NB4 (cell line): ENCODE results near the gene GRHL3.

Experiments
- DNase-seq: peaks from one replicate; pipeline ENCODE4 v3.0.0; 2010; ENCODE audit warnings: low read depth
- H3K4me3 ChIP-seq: one replicate; pipeline ENCODE4 v1.5.1; 2011; ENCODE audit warnings: mild to moderate bottlenecking, low read depth, low read length, moderate library complexity
- CTCF ChIP-seq: IDR thresholded peaks from one replicate; pipeline ENCODE4 v1.5.1; 2012; ENCODE audit warnings: low read depth, low read length
- MYC ChIP-seq: IDR thresholded peaks from 2 replicates; pipeline ENCODE4 v1.6.1; 2011; ENCODE audit warnings: low read depth, low read length
- POLR2A ChIP-seq: IDR thresholded peaks from 2 replicates; pipeline ENCODE4 v1.6.1; 2011; ENCODE audit warnings: mild to moderate bottlenecking; ENCODE audit not compliant: insufficient read length; ENCODE audit errors: extremely low read depth
- TF ChIP-seq, protein P1 (sequence below): IDR thresholded peaks from 2 replicates; pipeline ENCODE4 v1.6.1; 2011; ENCODE audit warnings: low read depth, low read length

The GRHL3 gene

GRCh38 chr1:24380508-24380907 is 61.4 kb downstream of the GRHL3 start:
- H3K4me3 ChIP-seq = no peak overlapping the region
- TF ChIP-seq CTCF = no peak
- no peak for DNase-seq

DNA sequence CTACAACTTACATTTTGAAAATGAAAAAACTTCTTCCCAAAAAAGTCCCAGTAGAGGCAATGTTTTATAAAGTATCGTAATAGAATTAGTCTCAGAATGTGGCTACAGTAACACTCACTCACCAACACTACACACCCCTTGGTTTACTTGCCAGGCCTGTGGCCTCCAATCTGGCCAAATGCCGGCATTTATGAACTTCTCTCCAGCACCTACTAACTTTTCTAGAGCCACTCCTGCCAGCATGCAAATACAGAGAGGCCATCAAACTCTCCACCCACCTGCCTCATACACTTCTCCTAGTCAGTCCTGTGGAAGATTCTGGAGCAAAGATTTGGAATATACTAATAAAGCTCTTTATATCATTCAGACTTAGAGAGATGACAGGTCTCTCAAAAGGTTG is 62.1 kb downstream of the GRHL3 start:
- H3K4me3 ChIP-seq = no peak overlapping the region
- TF ChIP-seq CTCF = no peak
- TF ChIP-seq MYC = no peak
- no peak for TF ChIP-seq POLR2A
- TF ChIP-seq, protein P1, sequence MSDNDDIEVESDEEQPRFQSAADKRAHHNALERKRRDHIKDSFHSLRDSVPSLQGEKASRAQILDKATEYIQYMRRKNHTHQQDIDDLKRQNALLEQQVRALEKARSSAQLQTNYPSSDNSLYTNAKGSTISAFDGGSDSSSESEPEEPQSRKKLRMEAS = no peak
- no peak for DNase-seq

GRCh38 chr1:24382165-24382577 is 63.0 kb downstream of the GRHL3 start:
- DNase-seq = no peak
- H3K4me3 ChIP-seq = no peak overlapping the region
- TF ChIP-seq, protein P1 = no peak
- TF ChIP-seq CTCF (no peak), POLR2A (no peak), MYC (no peak)

DNA sequence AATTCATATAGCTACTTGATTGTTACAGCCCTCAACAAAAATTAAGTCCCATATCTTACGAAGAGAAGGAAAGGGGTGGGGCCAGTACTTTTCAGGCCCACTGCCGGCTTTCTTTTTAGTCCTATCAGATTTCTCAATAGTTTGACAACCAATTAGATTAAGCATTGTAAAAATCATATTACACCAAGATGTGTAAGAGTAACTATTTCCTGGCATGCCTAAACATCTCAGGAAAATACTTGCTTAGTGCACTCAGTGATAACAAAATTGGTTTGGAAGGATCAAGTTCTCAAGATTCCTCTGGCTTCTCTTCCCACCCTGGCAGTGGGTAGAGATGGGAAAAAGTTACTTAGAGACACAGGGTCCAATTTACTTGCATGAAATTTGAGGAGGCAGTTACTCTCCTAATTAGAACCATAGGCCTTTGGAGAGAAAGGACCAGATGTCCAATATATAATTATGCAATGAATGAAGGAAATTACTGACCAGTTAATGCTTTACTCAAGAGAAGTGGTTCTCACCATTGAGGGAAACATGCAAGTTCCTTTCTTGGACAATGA is 64.3 kb downstream of the GRHL3 start:
- TF ChIP-seq POLR2A = no peak

GRCh38 chr1:24384251-24385090 is 65.3 kb downstream of the GRHL3 start:
- H3K4me3 ChIP-seq = no peak overlapping the region
- DNase-seq = no peak
- TF ChIP-seq CTCF (no peak), MYC (no peak), POLR2A (no peak)

More for the DNA sequence above, 64.3 kb downstream of the GRHL3 start:
- no peak for DNase-seq
- no peak overlapping the region for H3K4me3 ChIP-seq

DNA sequence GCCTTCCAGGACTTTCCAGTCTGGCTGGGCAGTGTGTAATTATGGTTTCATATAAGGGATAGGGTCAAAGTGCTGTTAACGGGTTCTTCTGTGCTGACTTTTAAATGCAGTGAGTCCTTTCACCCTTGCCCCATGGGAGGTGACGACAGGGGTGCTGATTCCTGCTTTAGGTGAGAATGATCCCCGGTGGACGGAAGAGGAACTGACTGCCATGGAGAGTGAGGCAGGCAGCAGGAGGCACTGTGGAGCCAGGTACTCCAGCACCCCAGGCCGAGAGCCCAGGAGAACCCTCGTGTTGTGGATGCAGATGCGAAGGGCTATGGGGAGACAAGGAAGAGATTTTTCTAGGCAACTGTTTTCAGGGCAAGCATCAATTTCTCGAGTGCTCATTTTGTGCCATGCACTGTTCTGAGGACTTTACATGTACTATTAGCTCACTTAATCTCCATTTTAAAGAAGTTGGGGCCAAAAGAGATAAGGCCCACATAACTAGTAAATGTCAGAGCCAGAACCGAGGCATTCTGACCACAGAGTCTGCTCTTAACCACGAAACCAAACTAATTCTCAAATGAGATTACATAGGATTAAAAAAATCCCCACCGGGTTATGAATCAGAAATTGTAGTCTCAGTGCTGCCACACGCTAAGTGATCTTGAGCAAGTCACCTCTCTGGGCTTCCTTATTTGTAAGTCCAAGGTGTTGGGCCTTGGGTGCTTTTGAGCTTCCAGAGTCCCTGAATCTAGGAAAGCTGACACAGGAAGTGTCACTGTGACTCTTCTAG is 66.2 kb downstream of the GRHL3 start:
- TF ChIP-seq CTCF = peak; percentile 77
- TF ChIP-seq, protein P1 = no peak
- H3K4me3 ChIP-seq = no peak overlapping the region
- DNase-seq = peak; percentile 38
